ENCODE measurements around the gene AKAP13.

The AKAP13 gene

GRCh38 chr15:85691350-85692240 lies 311.2 kb downstream of the AKAP13 start:
- in situ Hi-C loops (cut with MboI; ENCODE audit: low pct_unique_long_range_greater_than_20kb, low sequenced_read_pairs), result no loop called here
- DNase-seq, result peak; percentile 47

- no peak for DNase-seq
- in situ Hi-C loops (cut with MboI; ENCODE audit: low pct_unique_long_range_greater_than_20kb, low sequenced_read_pairs), result no loop called here
Measured at GRCh38 chr15:85692321-85692720, 311.9 kb downstream of the AKAP13 start.

GRCh38 chr15:85692873-85693272 lies 312.5 kb downstream of the AKAP13 start:
- in situ Hi-C loops (cut with MboI; ENCODE audit: low pct_unique_long_range_greater_than_20kb, low sequenced_read_pairs), result no loop called here
- DNase-seq, result peak; percentile 23

GRCh38 chr15:85693277-85693676 lies 312.9 kb downstream of the AKAP13 start:
- in situ Hi-C loops (cut with MboI; ENCODE audit: low pct_unique_long_range_greater_than_20kb, low sequenced_read_pairs), result no loop called here
- peak; percentile 31 for DNase-seq

GRCh38 chr15:85694091-85694490 lies 313.7 kb downstream of the AKAP13 start:
- no peak for DNase-seq
- in situ Hi-C loops (cut with MboI; ENCODE audit: low pct_unique_long_range_greater_than_20kb, low sequenced_read_pairs), result no loop called here

- no peak for DNase-seq
- in situ Hi-C loops (cut with MboI; ENCODE audit: low pct_unique_long_range_greater_than_20kb, low sequenced_read_pairs), result no loop called here
Measured at GRCh38 chr15:85700767-85701166, 320.4 kb downstream of the AKAP13 start.

- in situ Hi-C loops (cut with MboI; ENCODE audit: low pct_unique_long_range_greater_than_20kb, low sequenced_read_pairs), result no loop called here
- DNase-seq, result peak; percentile 60
Measured at GRCh38 chr15:85702321-85703101, 322.1 kb downstream of the AKAP13 start.

- in situ Hi-C loops (cut with MboI; ENCODE audit: low pct_unique_long_range_greater_than_20kb, low sequenced_read_pairs), result no loop called here
- DNase-seq, result no peak
Measured at GRCh38 chr15:85704066-85704465, 323.7 kb downstream of the AKAP13 start.

- in situ Hi-C loops (cut with MboI; ENCODE audit: low pct_unique_long_range_greater_than_20kb, low sequenced_read_pairs), result no loop called here
- DNase-seq, result no peak
Measured at GRCh38 chr15:85704720-85705429, 324.5 kb downstream of the AKAP13 start.

- peak; percentile 76 for DNase-seq
- in situ Hi-C loops (cut with MboI; ENCODE audit: low pct_unique_long_range_greater_than_20kb, low sequenced_read_pairs), result no loop called here
Measured at GRCh38 chr15:85706779-85707518, 326.5 kb downstream of the AKAP13 start.

- no peak for DNase-seq
- in situ Hi-C loops (cut with MboI; ENCODE audit: low pct_unique_long_range_greater_than_20kb, low sequenced_read_pairs), result no loop called here
Measured at GRCh38 chr15:85707519-85708338, 327.3 kb downstream of the AKAP13 start.

GRCh38 chr15:85708402-85708941 lies 328.1 kb downstream of the AKAP13 start:
- in situ Hi-C loops (cut with MboI; ENCODE audit: low pct_unique_long_range_greater_than_20kb, low sequenced_read_pairs), result no loop called here
- no peak for DNase-seq

- in situ Hi-C loops (cut with MboI; ENCODE audit: low pct_unique_long_range_greater_than_20kb, low sequenced_read_pairs), result no loop called here
- DNase-seq, result no peak
Measured at GRCh38 chr15:85709250-85709649, 328.8 kb downstream of the AKAP13 start.

GRCh38 chr15:85710340-85710842 lies 330.0 kb downstream of the AKAP13 start:
- in situ Hi-C loops (cut with MboI; ENCODE audit: low pct_unique_long_range_greater_than_20kb, low sequenced_read_pairs), result no loop called here
- no peak for DNase-seq

GRCh38 chr15:85711580-85712192 lies 331.3 kb downstream of the AKAP13 start:
- DNase-seq, result no peak
- in situ Hi-C loops (cut with MboI; ENCODE audit: low pct_unique_long_range_greater_than_20kb, low sequenced_read_pairs), result no loop called here

- no peak for DNase-seq
- in situ Hi-C loops (cut with MboI; ENCODE audit: low pct_unique_long_range_greater_than_20kb, low sequenced_read_pairs), result no loop called here
Measured at GRCh38 chr15:85716261-85716660, 335.9 kb downstream of the AKAP13 start.

- in situ Hi-C loops (cut with MboI; ENCODE audit: low pct_unique_long_range_greater_than_20kb, low sequenced_read_pairs), result no loop called here
- no peak for DNase-seq
Measured at GRCh38 chr15:85717212-85717611, 336.8 kb downstream of the AKAP13 start.

All from KBM-7 (cell line).